Measurements from ENCODE around the gene NTN1. TPM values are rescaled to one million over a fixed set of nuclear protein-coding genes. Genes with fewer than 3 reads are reported as not detected.

NTN1 gene
- total RNA-seq, 1 experiment from 2014 or later, result 1.2 TPM

DNA sequence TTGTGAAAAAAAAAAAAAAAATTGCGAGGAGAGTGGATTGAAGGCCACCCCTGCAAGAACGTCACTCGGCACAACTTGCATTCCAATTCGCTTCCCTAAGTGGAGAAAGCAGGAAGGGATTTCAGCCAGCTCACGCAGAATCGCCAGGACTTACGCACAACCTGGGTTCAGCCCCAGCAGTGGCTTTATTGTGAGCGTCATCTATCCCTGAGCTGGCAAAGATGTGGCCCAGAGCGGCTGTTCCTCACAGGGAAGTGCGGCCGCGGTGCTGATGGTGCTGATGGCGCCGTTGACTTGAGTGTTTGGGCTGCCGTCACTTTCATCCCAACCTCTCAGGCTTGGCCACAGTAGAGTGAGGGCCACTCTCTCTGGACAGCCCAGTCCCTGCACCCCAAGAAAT is 197.6 kb downstream of the NTN1 start:
- H3K56ac ChIP-seq (ENCODE audit: insufficient read length, low read depth, low read length), result no peak overlapping the region
- no peak overlapping the region; the same call in 1 of the 2 replicates for H3K14ac ChIP-seq (ENCODE audit: insufficient read depth, low read length)
- Mint-ChIP-seq H3K9me3 (peaks cover 15 to 17% of the 10 kb centered on the region in 2 experiments), H3K27me3 (ENCODE audit: low read depth) (peaks cover 7% of the 10 kb centered on the region), H3K4me1 (peaks cover 33 to 34% of the 10 kb centered on the region in 2 experiments), H3K4me3 (no peak overlapping the region), H3K36me3 (ENCODE audit: insufficient read depth in 1 of 3, low read depth in 3 of 3) (peaks cover 1 to 16% (median 14%) of the 10 kb centered on the region in 3 experiments; a peak in 6 of 7 replicates), H3K27ac (no peak overlapping the region)
- H3K18ac ChIP-seq (ENCODE audit: insufficient read length, low read depth, low read length), result no peak overlapping the region
- H2AFZ ChIP-seq (ENCODE audit: low read length), result no peak overlapping the region
- no peak overlapping the region for H2AK5ac ChIP-seq (ENCODE audit: insufficient read length, low read length)
- no peak overlapping the region for H3K23ac ChIP-seq (ENCODE audit: insufficient read length, low read depth, low read length)
- no peak overlapping the region for H3K4me2 ChIP-seq (ENCODE audit: insufficient read depth, insufficient read length, low read length)
- H3K27ac ChIP-seq (ENCODE audit: insufficient read length, low read depth, low read length), result no peak overlapping the region
- no peaks in the 10 kb centered on the region for H3K79me1 ChIP-seq (ENCODE audit: insufficient read depth, low read depth, low read length, poor library complexity, severe bottlenecking)
- no peaks in the 10 kb centered on the region for H4K20me1 ChIP-seq (ENCODE audit: control insufficient read depth, insufficient read depth, insufficient read length)
- H2BK5ac ChIP-seq (ENCODE audit: insufficient read length, low read length), result no peak overlapping the region
- no peak overlapping the region for H3K9ac ChIP-seq (ENCODE audit: extremely low read depth, insufficient read length, low read length)
- H3K9me3 ChIP-seq (ENCODE audit: control insufficient read depth, low read depth, low read length), result no peaks in the 10 kb centered on the region
- H3K4me1 ChIP-seq (ENCODE audit: insufficient read depth, low read length), result no peaks in the 10 kb centered on the region
- WGBS (ENCODE audit: extremely low coverage, insufficient read length, low lambda C conversion rate), result no CpG with 5 or more reads among the region's 15 CpGs
- no peak overlapping the region for H2BK12ac ChIP-seq (ENCODE audit: insufficient read length, low read depth, low read length)
- no peaks in the 10 kb centered on the region for H3K79me2 ChIP-seq (ENCODE audit: insufficient read depth, low read length)
- H4K91ac ChIP-seq (ENCODE audit: insufficient read length, low read depth, low read length), result no peak overlapping the region
- no peak overlapping the region for H2BK120ac ChIP-seq (ENCODE audit: low read depth, low read length, poor library complexity, severe bottlenecking)
- H3K4ac ChIP-seq (ENCODE audit: low read depth, low read length), result no peak overlapping the region
- H3K27me3 ChIP-seq (ENCODE audit: insufficient read depth, low read length), result no peaks in the 10 kb centered on the region
- TF ChIP-seq, protein P1, sequence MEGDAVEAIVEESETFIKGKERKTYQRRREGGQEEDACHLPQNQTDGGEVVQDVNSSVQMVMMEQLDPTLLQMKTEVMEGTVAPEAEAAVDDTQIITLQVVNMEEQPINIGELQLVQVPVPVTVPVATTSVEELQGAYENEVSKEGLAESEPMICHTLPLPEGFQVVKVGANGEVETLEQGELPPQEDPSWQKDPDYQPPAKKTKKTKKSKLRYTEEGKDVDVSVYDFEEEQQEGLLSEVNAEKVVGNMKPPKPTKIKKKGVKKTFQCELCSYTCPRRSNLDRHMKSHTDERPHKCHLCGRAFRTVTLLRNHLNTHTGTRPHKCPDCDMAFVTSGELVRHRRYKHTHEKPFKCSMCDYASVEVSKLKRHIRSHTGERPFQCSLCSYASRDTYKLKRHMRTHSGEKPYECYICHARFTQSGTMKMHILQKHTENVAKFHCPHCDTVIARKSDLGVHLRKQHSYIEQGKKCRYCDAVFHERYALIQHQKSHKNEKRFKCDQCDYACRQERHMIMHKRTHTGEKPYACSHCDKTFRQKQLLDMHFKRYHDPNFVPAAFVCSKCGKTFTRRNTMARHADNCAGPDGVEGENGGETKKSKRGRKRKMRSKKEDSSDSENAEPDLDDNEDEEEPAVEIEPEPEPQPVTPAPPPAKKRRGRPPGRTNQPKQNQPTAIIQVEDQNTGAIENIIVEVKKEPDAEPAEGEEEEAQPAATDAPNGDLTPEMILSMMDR (conservative IDR thresholded peaks at IDR 0.05), result no peak
- H4K8ac ChIP-seq (replicated peaks; ENCODE audit: insufficient read length, low read depth, low read length), result no peak overlapping the region
- no peak overlapping the region for H2BK20ac ChIP-seq (ENCODE audit: low read depth, low read length, poor library complexity, severe bottlenecking)
- H3K23me2 ChIP-seq (ENCODE audit: insufficient read length, low read depth, low read length, poor library complexity, severe bottlenecking), result no peaks in the 10 kb centered on the region
- no peak overlapping the region for H2BK15ac ChIP-seq (ENCODE audit: low read depth, low read length)
- H3T11ph ChIP-seq (ENCODE audit: low read length), result no peak overlapping the region
- no peak overlapping the region for H4K5ac ChIP-seq (ENCODE audit: insufficient read length, low read depth, low read length)
- no peak for DNase-seq
